Astrocyte (in vitro differentiated cells and primary cell): Measurements from ENCODE around the gene TTLL1. TPM values are rescaled to one million over a fixed set of nuclear protein-coding genes. Genes with fewer than 3 reads are reported as not detected.

Source experiments
- DNase-seq: peaks from one replicate; pipeline ENCODE4 v3.0.0-alpha.2; 2010; ENCODE audit warnings: low read depth
- FAIRE-seq: peaks from 2 replicates; lab custom pipeline; 2011; peaks lifted over from hg19 to GRCh38; lab: Jason Lieb, UNC
- H2AFZ ChIP-seq: 2 replicates; pipeline ENCODE4 v1.6.0; 2012; ENCODE audit warnings: low read depth, low read length, inconsistent platforms
- H3K27ac ChIP-seq: 2 replicates; pipeline ENCODE4 v1.5.1; 2011; ENCODE audit warnings: low read depth, low read length, inconsistent platforms
- H3K27me3 ChIP-seq: 2 replicates; pipeline ENCODE4 v1.6.0; 2011; ENCODE audit warnings: low read length, inconsistent platforms; ENCODE audit not compliant: insufficient read depth
- H3K36me3 ChIP-seq: 2 replicates; pipeline ENCODE4 v1.5.1; 2011; ENCODE audit warnings: low read length, inconsistent platforms; ENCODE audit not compliant: insufficient read depth
- H3K4me1 ChIP-seq: 2 replicates; pipeline ENCODE4 v1.5.1; 2011; ENCODE audit warnings: low read length, inconsistent platforms; ENCODE audit not compliant: insufficient read depth
- H3K4me2 ChIP-seq: 2 replicates; pipeline ENCODE4 v1.6.0; 2012; ENCODE audit warnings: low read length, inconsistent platforms
- H3K4me3 ChIP-seq: 2 replicates; pipeline ENCODE4 v1.5.1; 2011; ENCODE audit warnings: low read depth, mild to moderate bottlenecking, low read length, inconsistent platforms; ENCODE audit not compliant: insufficient read depth
- H3K79me2 ChIP-seq: 2 replicates; pipeline ENCODE4 v1.6.0; 2012; ENCODE audit warnings: mild to moderate bottlenecking, low read length, inconsistent platforms; ENCODE audit not compliant: insufficient read depth
- H3K9ac ChIP-seq: 2 replicates; pipeline ENCODE4 v1.6.0; 2012; ENCODE audit warnings: mild to moderate bottlenecking, low read length, inconsistent platforms
- H3K9me3 ChIP-seq: 2 replicates; pipeline ENCODE4 v1.5.1; 2012; ENCODE audit warnings: low read depth, mild to moderate bottlenecking, low read length, inconsistent platforms; ENCODE audit not compliant: insufficient read depth
- H4K20me1 ChIP-seq: 2 replicates; pipeline ENCODE4 v1.6.0; 2012; ENCODE audit warnings: low read length, inconsistent platforms; ENCODE audit not compliant: insufficient read depth
- H3K27ac Mint-ChIP-seq: one replicate; pipeline ENCODE4 v1.8.0; 2021; ENCODE audit warnings: mild to moderate bottlenecking, mixed read lengths; ENCODE audit not compliant: unreplicated experiment
- H3K27me3 Mint-ChIP-seq: one replicate; pipeline ENCODE4 v1.8.0; 2021; ENCODE audit warnings: low read depth, mixed read lengths; ENCODE audit not compliant: unreplicated experiment
- H3K36me3 Mint-ChIP-seq: one replicate; pipeline ENCODE4 v1.8.0; 2021; ENCODE audit warnings: low read depth, mixed read lengths; ENCODE audit not compliant: unreplicated experiment
- H3K4me1 Mint-ChIP-seq: one replicate; pipeline ENCODE4 v1.8.0; 2021; ENCODE audit warnings: low read depth, mixed read lengths; ENCODE audit not compliant: unreplicated experiment
- H3K4me3 Mint-ChIP-seq: one replicate; pipeline ENCODE4 v1.8.0; 2021; ENCODE audit warnings: mild to moderate bottlenecking, moderate library complexity, mixed read lengths; ENCODE audit not compliant: unreplicated experiment
- H3K9me3 Mint-ChIP-seq: one replicate; pipeline ENCODE4 v1.8.0; 2021; ENCODE audit warnings: mild to moderate bottlenecking, mixed read lengths; ENCODE audit not compliant: unreplicated experiment
- CTCF ChIP-seq: IDR thresholded peaks from 2 replicates; pipeline ENCODE4 v1.5.1; 2011; ENCODE audit warnings: low read depth, mild to moderate bottlenecking, inconsistent platforms, low read length, moderate library complexity; ENCODE audit not compliant: insufficient read depth
- EZH2 ChIP-seq: IDR thresholded peaks from 2 replicates; pipeline ENCODE4 v1.6.1; 2012; ENCODE audit warnings: mild to moderate bottlenecking, low read length, inconsistent platforms; ENCODE audit not compliant: insufficient read depth
- total RNA-seq: library from RNA; stranded (reverse); gene quantifications from 2 replicates; pipeline ENCODE4 v1.2.1, GENCODE V29; 2021

The TTLL1 gene
- total RNA-seq, 1 donor from 2014 or later = 10.7 TPM

- TF ChIP-seq CTCF = no peak
- TF ChIP-seq EZH2 = no peak
- Mint-ChIP-seq H3K4me1 (no peaks in the 10 kb centered on the region), H3K36me3 (peaks cover 6% of the 10 kb centered on the region), H3K4me3 (no peak overlapping the region), H3K27ac (no peak overlapping the region), H3K9me3 (peaks cover 6% of the 10 kb centered on the region), H3K27me3 (no peaks in the 10 kb centered on the region)
- Histone ChIP-seq H3K27ac (no peak overlapping the region), H3K79me2 (peaks cover 3% of the 10 kb centered on the region), H3K9me3 (no peaks in the 10 kb centered on the region), H3K4me2 (no peak overlapping the region), H3K9ac (no peak overlapping the region), H4K20me1 (no peaks in the 10 kb centered on the region), H3K36me3 (no peaks in the 10 kb centered on the region), H2AFZ (no peak overlapping the region), H3K4me3 (no peak overlapping the region), H3K27me3 (no peaks in the 10 kb centered on the region), H3K4me1 (no peaks in the 10 kb centered on the region)
- DNase-seq (no peak), FAIRE-seq (no peak)
Measured at GRCh38 chr22:43085658-43086606, 3.3 kb downstream of the TTLL1 start.

GRCh38 chr22:43081968-43082367 lies 7.2 kb downstream of the TTLL1 start:
- Mint-ChIP-seq H3K4me1 (peaks cover 5% of the 10 kb centered on the region), H3K4me3 (no peak overlapping the region), H3K36me3 (peaks cover 11% of the 10 kb centered on the region), H3K9me3 (peaks cover 6% of the 10 kb centered on the region), H3K27ac (no peak overlapping the region), H3K27me3 (no peaks in the 10 kb centered on the region)
- Histone ChIP-seq H3K27me3 (no peaks in the 10 kb centered on the region), H2AFZ (no peak overlapping the region), H3K36me3 (no peaks in the 10 kb centered on the region), H3K9me3 (no peaks in the 10 kb centered on the region), H3K9ac (no peak overlapping the region), H3K27ac (no peak overlapping the region), H3K4me3 (no peak overlapping the region), H3K4me1 (no peaks in the 10 kb centered on the region), H4K20me1 (no peaks in the 10 kb centered on the region), H3K79me2 (no peaks in the 10 kb centered on the region), H3K4me2 (no peak overlapping the region)
- no peak for DNase-seq
- TF ChIP-seq EZH2 (no peak), CTCF (no peak)
- FAIRE-seq = no peak

- H3K27ac ChIP-seq = no peak overlapping the region
- H2AFZ ChIP-seq = no peak overlapping the region
- H4K20me1 ChIP-seq = no peaks in the 10 kb centered on the region
- no peak for DNase-seq
- Mint-ChIP-seq H3K27me3 (no peaks in the 10 kb centered on the region), H3K36me3 (peaks cover 12% of the 10 kb centered on the region), H3K9me3 (peaks cover 6% of the 10 kb centered on the region), H3K27ac (no peak overlapping the region), H3K4me1 (peaks cover 5% of the 10 kb centered on the region), H3K4me3 (no peak overlapping the region)
- no peak overlapping the region for H3K4me3 ChIP-seq
- H3K9ac ChIP-seq = no peak overlapping the region
- no peak for FAIRE-seq
- TF ChIP-seq CTCF (no peak), EZH2 (no peak)
- no peaks in the 10 kb centered on the region for H3K9me3 ChIP-seq
- no peaks in the 10 kb centered on the region for H3K27me3 ChIP-seq
- no peaks in the 10 kb centered on the region for H3K4me1 ChIP-seq
- no peaks in the 10 kb centered on the region for H3K79me2 ChIP-seq
- no peak overlapping the region for H3K4me2 ChIP-seq
- no peaks in the 10 kb centered on the region for H3K36me3 ChIP-seq
Measured at GRCh38 chr22:43080616-43081015, 8.6 kb downstream of the TTLL1 start.
